ENCODE data around the gene SHISA9. TPM values are rescaled to one million over a fixed set of nuclear protein-coding genes. Genes with fewer than 3 reads are reported as not detected.

Gene SHISA9
- total RNA-seq, 1 experiment from 2014 or later: not detected

GRCh38 chr16:12862327-12862726, 39.1 kb upstream of the SHISA9 start:
- no peaks in the 10 kb centered on the region for H3K36me3 ChIP-seq (ENCODE audit: low read depth, low read length)
- H3K4me1 ChIP-seq (ENCODE audit: insufficient read depth, low read length): no peaks in the 10 kb centered on the region
- H3K9me3 ChIP-seq (ENCODE audit: low read length): no peaks in the 10 kb centered on the region
- ChIA-PET POLR2A (ENCODE audit: unreplicated experiment) (no interaction called here), CTCF (no interaction called here)
- no peaks in the 10 kb centered on the region for H3F3A ChIP-seq (ENCODE audit: low read length, unreplicated experiment)
- DNase-seq: no peak
- intact Hi-C loops (cut with micrococcal nuclease): no loop called here
- no peaks in the 10 kb centered on the region for H3K9me2 ChIP-seq (replicated peaks; ENCODE audit: low read length)
- no peak for ATAC-seq
- H2AFZ ChIP-seq (ENCODE audit: low read length): no peak overlapping the region
- no peaks in the 10 kb centered on the region for H4K20me1 ChIP-seq (ENCODE audit: low read length)
- no peak overlapping the region for H3K9ac ChIP-seq (ENCODE audit: low read length)
- H3K79me2 ChIP-seq (ENCODE audit: low read length): no peaks in the 10 kb centered on the region
- no peak overlapping the region for H3K4me3 ChIP-seq (ENCODE audit: low read length)
- TF ChIP-seq CTCF (conservative IDR thresholded peaks at IDR 0.05; ENCODE audit: low read depth, low read length) (no peak), EZH2phosphoT487 (IDR thresholded peaks at IDR 0.05; ENCODE audit: borderline replicate concordance, low read length) (no peak), EZH2 (IDR thresholded peaks at IDR 0.05; ENCODE audit: low read length, unreplicated experiment) (no peak)
- H3K27ac ChIP-seq (ENCODE audit: low read length): no peak overlapping the region
- H3K27me3 ChIP-seq (ENCODE audit: low read length): peaks cover 11% of the 10 kb centered on the region
- H3K4me2 ChIP-seq (ENCODE audit: low read length): no peak overlapping the region
- no TSS peak for BruUV-seq (replicated peaks)

- no peak for DNase-seq
- no TSS peak for BruUV-seq (replicated peaks)
- Histone ChIP-seq H3K9me3 (ENCODE audit: low read length) (no peaks in the 10 kb centered on the region), H3K9me2 (replicated peaks; ENCODE audit: low read length) (no peaks in the 10 kb centered on the region), H3K4me1 (ENCODE audit: insufficient read depth, low read length) (no peaks in the 10 kb centered on the region), H2AFZ (ENCODE audit: low read length) (no peak overlapping the region), H3K36me3 (ENCODE audit: low read depth, low read length) (no peaks in the 10 kb centered on the region), H3K27ac (ENCODE audit: low read length) (no peak overlapping the region), H4K20me1 (ENCODE audit: low read length) (no peaks in the 10 kb centered on the region), H3K9ac (ENCODE audit: low read length) (no peak overlapping the region), H3K27me3 (ENCODE audit: low read length) (peaks cover 11% of the 10 kb centered on the region), H3F3A (ENCODE audit: low read length, unreplicated experiment) (no peaks in the 10 kb centered on the region), H3K4me3 (ENCODE audit: low read length) (no peak overlapping the region), H3K4me2 (ENCODE audit: low read length) (no peak overlapping the region), H3K79me2 (ENCODE audit: low read length) (no peaks in the 10 kb centered on the region)
- CTCF ChIA-PET: no interaction called here
- POLR2A ChIA-PET (ENCODE audit: unreplicated experiment): no interaction called here
- intact Hi-C loops (cut with micrococcal nuclease): no loop called here
- TF ChIP-seq CTCF (conservative IDR thresholded peaks at IDR 0.05; ENCODE audit: low read depth, low read length) (no peak), EZH2 (IDR thresholded peaks at IDR 0.05; ENCODE audit: low read length, unreplicated experiment) (no peak), EZH2phosphoT487 (IDR thresholded peaks at IDR 0.05; ENCODE audit: borderline replicate concordance, low read length) (no peak)
- no peak for ATAC-seq
Measured at GRCh38 chr16:12862941-12863340, 38.5 kb upstream of the SHISA9 start.

- Histone ChIP-seq H3F3A (ENCODE audit: low read length, unreplicated experiment) (no peaks in the 10 kb centered on the region), H4K20me1 (ENCODE audit: low read length) (no peaks in the 10 kb centered on the region), H2AFZ (ENCODE audit: low read length) (no peak overlapping the region), H3K9me2 (replicated peaks; ENCODE audit: low read length) (no peaks in the 10 kb centered on the region), H3K27ac (ENCODE audit: low read length) (no peak overlapping the region), H3K9ac (ENCODE audit: low read length) (no peak overlapping the region), H3K4me2 (ENCODE audit: low read length) (no peak overlapping the region), H3K79me2 (ENCODE audit: low read length) (no peaks in the 10 kb centered on the region), H3K27me3 (ENCODE audit: low read length) (peaks cover 11% of the 10 kb centered on the region), H3K4me1 (ENCODE audit: insufficient read depth, low read length) (no peaks in the 10 kb centered on the region), H3K36me3 (ENCODE audit: low read depth, low read length) (no peaks in the 10 kb centered on the region), H3K9me3 (ENCODE audit: low read length) (no peaks in the 10 kb centered on the region), H3K4me3 (ENCODE audit: low read length) (no peak overlapping the region)
- TF ChIP-seq EZH2 (IDR thresholded peaks at IDR 0.05; ENCODE audit: low read length, unreplicated experiment) (no peak), CTCF (conservative IDR thresholded peaks at IDR 0.05; ENCODE audit: low read depth, low read length) (no peak), EZH2phosphoT487 (IDR thresholded peaks at IDR 0.05; ENCODE audit: borderline replicate concordance, low read length) (no peak)
- ATAC-seq (no peak), DNase-seq (no peak)
- POLR2A ChIA-PET (ENCODE audit: unreplicated experiment): no interaction called here
- no TSS peak for BruUV-seq (replicated peaks)
- intact Hi-C loops (cut with micrococcal nuclease): no loop called here
- CTCF ChIA-PET: no interaction called here
Measured at GRCh38 chr16:12866981-12867551, 34.3 kb upstream of the SHISA9 start.
